ENCODE measurements around the gene WNT9A. TPM values are rescaled to one million over a fixed set of nuclear protein-coding genes. Genes with fewer than 3 reads are reported as not detected.

Gene WNT9A
- total RNA-seq, 2 experiments from 2014 or later: not detected

DNA sequence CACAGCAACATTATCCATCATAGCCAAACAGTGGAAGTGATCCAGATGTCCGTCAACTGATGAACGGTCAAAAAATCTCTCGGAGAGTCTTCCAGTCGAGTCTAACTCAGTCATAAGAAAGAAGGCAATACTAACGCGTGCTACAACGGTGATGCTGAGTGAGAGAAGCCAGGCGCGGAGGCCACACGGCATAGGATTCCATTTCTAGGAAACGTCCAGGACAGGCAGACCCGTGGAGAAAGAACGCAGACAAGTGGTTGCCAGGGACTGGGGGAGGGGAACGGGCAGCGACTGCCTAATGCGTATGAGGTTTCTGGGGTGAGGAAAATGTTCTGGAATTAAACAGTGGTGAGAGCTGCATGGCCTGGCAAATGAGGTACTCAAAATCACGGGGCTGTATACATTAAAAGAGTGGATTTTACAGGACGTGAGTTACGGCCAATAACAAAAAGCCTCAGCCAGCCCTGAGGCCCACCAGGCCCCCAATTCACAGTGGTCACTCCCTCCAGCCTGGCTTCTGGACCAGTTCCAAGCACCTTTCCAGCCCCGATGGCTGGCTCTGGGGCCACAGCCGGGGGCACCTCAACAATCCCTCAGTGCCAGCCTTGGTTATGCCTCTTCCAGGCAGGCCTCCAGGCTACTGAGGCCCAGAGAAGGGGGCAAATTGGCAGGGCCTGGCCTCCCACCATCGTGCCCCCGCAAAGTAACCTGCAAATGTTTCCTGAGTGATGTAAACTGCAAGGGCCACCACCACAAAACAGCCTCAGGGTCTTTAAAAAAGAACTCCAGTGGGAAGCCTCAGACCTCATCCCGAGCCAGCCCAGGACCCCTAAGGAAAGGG lies 3.4 kb downstream of the WNT9A start:
- CTCF ChIA-PET: no interaction called here

GRCh38 chr1:227943381-227944089 lies 4.2 kb downstream of the WNT9A start:
- Mint-ChIP-seq H3K4me3 (no peak overlapping the region), H3K27ac (no peak overlapping the region), H3K36me3 (ENCODE audit: low read depth) (no peaks in the 10 kb centered on the region), H3K9me3 (no peaks in the 10 kb centered on the region), H3K27me3 (ENCODE audit: low read depth) (peaks cover 3% of the 10 kb centered on the region), H3K4me1 (ENCODE audit: low read depth) (peaks cover 5% of the 10 kb centered on the region)
- intact Hi-C loops (cut with micrococcal nuclease): loop anchor here (10.0 kb wide), 1 partner anchor 399 kb away; no protein-coding TSS in a partner anchor
- CTCF ChIA-PET: no interaction called here
- DNase-seq: no peak

More for the DNA sequence above, 3.4 kb downstream of the WNT9A start:
- intact Hi-C loops (cut with micrococcal nuclease): loop anchor here (10.0 kb wide), 1 partner anchor 400 kb away; no protein-coding TSS in a partner anchor
- H3K4me3 Mint-ChIP-seq: no peak overlapping the region
- DNase-seq: no peak
- H3K27me3 Mint-ChIP-seq (ENCODE audit: low read depth): peaks cover 7% of the 10 kb centered on the region
- H3K9me3 Mint-ChIP-seq: no peaks in the 10 kb centered on the region
- peaks cover 5% of the 10 kb centered on the region for H3K4me1 Mint-ChIP-seq (ENCODE audit: low read depth)
- H3K27ac Mint-ChIP-seq: no peak overlapping the region
- no peaks in the 10 kb centered on the region for H3K36me3 Mint-ChIP-seq (ENCODE audit: low read depth)

GRCh38 chr1:227942716-227943261 lies 4.9 kb downstream of the WNT9A start:
- DNase-seq: no peak
- H3K9me3 Mint-ChIP-seq: no peaks in the 10 kb centered on the region
- no peaks in the 10 kb centered on the region for H3K27me3 Mint-ChIP-seq (ENCODE audit: low read depth)
- CTCF ChIA-PET: no interaction called here
- no peaks in the 10 kb centered on the region for H3K36me3 Mint-ChIP-seq (ENCODE audit: low read depth)
- no peak overlapping the region for H3K27ac Mint-ChIP-seq
- no peak overlapping the region for H3K4me3 Mint-ChIP-seq
- intact Hi-C loops (cut with micrococcal nuclease): loop anchor here (10.0 kb wide), 1 partner anchor 398 kb away; no protein-coding TSS in a partner anchor
- H3K4me1 Mint-ChIP-seq (ENCODE audit: low read depth): peaks cover 5% of the 10 kb centered on the region

DNA sequence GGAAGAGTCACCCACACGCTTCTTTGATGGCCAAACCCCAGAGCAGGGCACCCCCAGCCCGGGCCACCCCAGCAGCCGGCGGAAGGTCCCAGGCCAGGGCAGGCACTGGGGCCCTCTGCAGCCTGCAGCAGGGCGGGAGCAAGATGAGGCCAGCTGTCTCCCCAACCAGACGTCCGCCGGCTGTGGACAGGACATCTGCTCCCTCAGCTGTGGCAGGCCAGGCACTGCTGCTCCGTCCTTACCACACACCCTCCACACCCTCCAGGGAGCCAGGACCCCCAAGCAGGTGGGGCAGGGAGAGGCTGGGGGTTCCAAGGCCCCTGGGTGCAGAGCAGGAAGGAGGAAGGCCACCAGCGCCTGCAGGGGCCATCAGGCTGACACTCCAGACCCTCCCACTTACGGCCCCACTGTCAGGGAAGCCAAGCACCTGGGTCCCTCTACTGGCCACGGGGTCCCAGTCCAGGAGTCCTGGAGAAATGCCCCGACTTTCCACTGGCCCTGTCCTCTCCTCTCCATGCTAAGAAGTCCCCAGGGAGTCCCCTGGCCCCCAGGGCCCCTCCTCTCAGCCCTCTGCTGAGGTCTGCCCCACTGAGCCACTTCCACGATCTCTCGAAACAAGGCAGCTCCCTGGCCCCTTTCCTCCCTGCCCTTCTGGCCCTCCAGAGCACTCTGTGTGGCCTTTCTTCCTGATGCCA lies 5.6 kb downstream of the WNT9A start:
- CTCF ChIA-PET: no interaction called here
- no peak overlapping the region for H3K4me3 Mint-ChIP-seq
- DNase-seq: no peak
- peaks cover 3% of the 10 kb centered on the region for H3K4me1 Mint-ChIP-seq (ENCODE audit: low read depth)
- no peak overlapping the region for H3K27ac Mint-ChIP-seq
- no peaks in the 10 kb centered on the region for H3K27me3 Mint-ChIP-seq (ENCODE audit: low read depth)
- intact Hi-C loops (cut with micrococcal nuclease): loop anchor here (10.0 kb wide), 1 partner anchor 397 kb away; no protein-coding TSS in a partner anchor
- H3K36me3 Mint-ChIP-seq (ENCODE audit: low read depth): no peaks in the 10 kb centered on the region
- no peaks in the 10 kb centered on the region for H3K9me3 Mint-ChIP-seq

DNA sequence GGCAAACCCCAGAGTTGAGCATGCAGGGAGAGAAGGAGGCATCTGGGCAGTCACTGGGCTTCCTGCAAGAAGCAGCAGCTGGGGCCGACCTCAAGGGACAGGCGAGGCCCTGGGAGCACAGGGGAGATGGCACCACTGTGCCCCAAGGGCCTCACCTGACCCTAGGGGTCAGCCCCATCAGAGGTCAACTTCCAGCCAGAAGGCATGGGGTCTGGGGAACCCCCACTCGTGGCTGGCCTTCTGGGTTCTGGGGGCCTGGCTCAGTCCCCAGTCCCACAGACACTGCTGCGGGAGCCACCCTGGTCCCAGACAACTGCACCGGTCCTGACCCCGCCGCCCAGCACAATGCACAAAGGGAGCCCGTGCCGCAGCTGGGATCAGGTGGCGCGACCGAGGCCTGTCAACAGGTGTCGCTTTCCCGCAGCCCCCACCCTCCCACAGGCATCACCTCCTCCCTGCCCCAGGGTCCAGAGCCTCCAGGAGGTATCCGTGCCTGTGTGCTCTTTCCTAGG lies 6.2 kb downstream of the WNT9A start:
- peaks cover 2% of the 10 kb centered on the region for H3K4me1 Mint-ChIP-seq (ENCODE audit: low read depth)
- no peak overlapping the region for H3K4me3 Mint-ChIP-seq
- H3K9me3 Mint-ChIP-seq: no peaks in the 10 kb centered on the region
- intact Hi-C loops (cut with micrococcal nuclease): loop anchor here (10.0 kb wide), 1 partner anchor 397 kb away; no protein-coding TSS in a partner anchor
- H3K36me3 Mint-ChIP-seq (ENCODE audit: low read depth): no peaks in the 10 kb centered on the region
- no peak overlapping the region for H3K27ac Mint-ChIP-seq
- no peaks in the 10 kb centered on the region for H3K27me3 Mint-ChIP-seq (ENCODE audit: low read depth)
- peak; percentile 3 for DNase-seq
- CTCF ChIA-PET: no interaction called here

DNA sequence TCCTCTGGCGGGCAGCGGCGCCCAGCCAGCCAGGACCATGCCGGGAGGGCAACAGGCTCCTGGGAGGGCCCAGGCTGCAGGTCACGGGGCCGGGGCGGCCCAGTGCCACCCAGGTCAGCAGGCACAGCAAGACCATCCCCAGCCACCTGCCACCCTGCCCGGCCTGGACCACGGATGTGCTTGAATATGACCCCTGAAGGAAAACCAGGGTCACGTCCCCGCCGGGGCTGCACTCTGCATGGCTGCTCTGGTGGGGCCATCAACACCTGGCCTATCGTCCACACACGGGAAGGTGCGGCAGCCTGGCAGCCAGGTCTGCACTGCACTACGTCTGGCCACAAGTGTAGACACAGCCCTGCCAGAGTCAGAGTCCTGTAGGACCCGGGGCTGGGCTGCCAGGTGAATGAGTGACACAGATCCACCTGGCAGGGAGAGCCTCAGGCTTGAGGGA lies 6.9 kb downstream of the WNT9A start:
- no peaks in the 10 kb centered on the region for H3K4me1 Mint-ChIP-seq (ENCODE audit: low read depth)
- peak; percentile 1 for DNase-seq
- H3K27me3 Mint-ChIP-seq (ENCODE audit: low read depth): no peaks in the 10 kb centered on the region
- CTCF ChIA-PET: no interaction called here
- H3K36me3 Mint-ChIP-seq (ENCODE audit: low read depth): no peaks in the 10 kb centered on the region
- no peak overlapping the region for H3K4me3 Mint-ChIP-seq
- no peak overlapping the region for H3K27ac Mint-ChIP-seq
- H3K9me3 Mint-ChIP-seq: peaks cover 2% of the 10 kb centered on the region
- intact Hi-C loops (cut with micrococcal nuclease): loop anchor here (10.0 kb wide), 1 partner anchor 396 kb away; no protein-coding TSS in a partner anchor

DNA sequence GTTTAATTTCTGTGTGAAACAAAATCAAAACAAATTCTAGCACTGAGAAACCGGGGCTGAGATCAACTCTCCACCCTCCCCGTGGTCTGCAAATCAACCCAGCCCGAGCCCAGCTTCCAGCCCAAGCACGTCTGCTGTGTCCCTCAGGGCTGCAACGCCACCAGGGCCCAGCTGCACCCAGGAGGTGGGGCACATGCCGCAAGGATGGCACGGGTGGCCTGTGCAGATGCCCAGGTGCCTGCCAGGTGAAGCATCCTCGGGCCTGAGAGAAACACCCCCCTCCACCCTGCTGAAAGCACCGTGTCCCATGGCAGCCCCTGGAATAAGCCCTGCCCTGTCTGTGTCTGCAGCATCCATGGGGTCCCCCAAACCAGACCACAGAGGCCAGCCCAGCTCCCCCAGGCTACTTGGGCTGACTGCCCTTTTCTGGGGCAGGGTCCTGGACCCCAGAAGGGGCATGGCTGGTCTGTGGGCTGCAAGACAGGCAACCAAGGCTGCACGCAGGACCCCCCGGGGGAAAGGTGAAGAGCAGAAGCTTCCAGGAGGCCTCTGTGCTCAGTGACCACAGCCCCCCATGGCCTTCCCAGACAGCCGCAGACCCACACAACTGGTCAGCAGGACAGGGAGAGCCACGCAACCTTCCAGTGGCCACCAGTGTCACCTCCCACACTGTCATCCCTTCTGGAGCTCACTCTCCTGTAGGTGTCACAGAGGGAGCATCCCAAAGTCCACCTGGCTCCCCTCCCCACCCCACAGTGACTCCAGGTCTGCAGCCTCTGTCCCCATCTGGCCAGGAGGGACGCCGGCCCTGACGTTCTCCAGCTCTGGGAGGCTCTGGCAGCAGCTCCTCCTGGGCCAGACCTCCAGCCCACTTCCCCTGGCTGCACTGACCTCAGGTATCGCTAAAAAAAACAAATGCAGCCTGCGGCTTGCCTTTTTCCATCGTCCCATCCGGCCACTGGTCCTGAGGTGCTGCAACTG lies 7.7 kb downstream of the WNT9A start:
- no peaks in the 10 kb centered on the region for H3K36me3 Mint-ChIP-seq (ENCODE audit: low read depth)
- H3K4me1 Mint-ChIP-seq (ENCODE audit: low read depth): no peaks in the 10 kb centered on the region
- CTCF ChIA-PET: interaction anchor here (0.6 kb wide), 1 partner anchor 53 kb away, joined by 3 read pairs; no protein-coding TSS in a partner anchor
- no peaks in the 10 kb centered on the region for H3K27me3 Mint-ChIP-seq (ENCODE audit: low read depth)
- H3K9me3 Mint-ChIP-seq: peaks cover 9% of the 10 kb centered on the region
- DNase-seq: peak; percentile 4
- no peak overlapping the region for H3K4me3 Mint-ChIP-seq
- H3K27ac Mint-ChIP-seq: no peak overlapping the region
- intact Hi-C loops (cut with micrococcal nuclease): loop anchor here (10.0 kb wide), 1 partner anchor 395 kb away; no protein-coding TSS in a partner anchor

GRCh38 chr1:227938911-227939790 lies 8.6 kb downstream of the WNT9A start:
- CTCF ChIA-PET: no interaction called here
- Mint-ChIP-seq H3K27ac (no peak overlapping the region), H3K4me1 (ENCODE audit: low read depth) (peaks cover 6% of the 10 kb centered on the region), H3K9me3 (peaks cover 16% of the 10 kb centered on the region), H3K27me3 (ENCODE audit: low read depth) (no peaks in the 10 kb centered on the region), H3K36me3 (ENCODE audit: low read depth) (no peaks in the 10 kb centered on the region), H3K4me3 (no peak overlapping the region)
- intact Hi-C loops (cut with micrococcal nuclease): no loop called here
- DNase-seq: peak; percentile 2

DNA sequence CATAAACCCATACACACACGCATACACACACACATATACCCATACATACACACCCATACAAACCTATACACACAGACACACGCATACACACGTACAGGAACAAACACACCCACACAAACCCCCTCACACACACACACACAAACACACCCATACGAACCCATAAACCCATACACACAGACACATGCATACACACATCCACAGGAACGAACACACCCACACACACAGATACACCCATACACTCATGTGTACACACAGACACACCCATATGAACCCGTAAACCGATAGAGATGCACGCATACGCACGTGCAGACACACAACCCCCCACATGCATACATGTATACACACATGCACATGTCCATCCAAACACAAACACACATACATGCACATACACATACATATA lies 9.5 kb downstream of the WNT9A start:
- Mint-ChIP-seq H3K27ac (no peak overlapping the region), H3K4me1 (ENCODE audit: low read depth) (peaks cover 6% of the 10 kb centered on the region), H3K36me3 (ENCODE audit: low read depth) (no peaks in the 10 kb centered on the region), H3K9me3 (peaks cover 16% of the 10 kb centered on the region), H3K27me3 (ENCODE audit: low read depth) (no peaks in the 10 kb centered on the region), H3K4me3 (no peak overlapping the region)
- DNase-seq: no peak
- intact Hi-C loops (cut with micrococcal nuclease): no loop called here
- CTCF ChIA-PET: no interaction called here

GRCh38 chr1:227937838-227938145 lies 9.9 kb downstream of the WNT9A start:
- CTCF ChIA-PET: no interaction called here
- Mint-ChIP-seq H3K9me3 (peaks cover 16% of the 10 kb centered on the region), H3K4me1 (ENCODE audit: low read depth) (peaks cover 6% of the 10 kb centered on the region), H3K27ac (no peak overlapping the region), H3K36me3 (ENCODE audit: low read depth) (no peaks in the 10 kb centered on the region), H3K4me3 (no peak overlapping the region), H3K27me3 (ENCODE audit: low read depth) (no peaks in the 10 kb centered on the region)
- intact Hi-C loops (cut with micrococcal nuclease): no loop called here
- no peak for DNase-seq
